ENCODE data around the gene MT4. TPM values are rescaled to one million over a fixed set of nuclear protein-coding genes. Genes with fewer than 3 reads are reported as not detected.

MT4 gene
- total RNA-seq, result not detected

DNA sequence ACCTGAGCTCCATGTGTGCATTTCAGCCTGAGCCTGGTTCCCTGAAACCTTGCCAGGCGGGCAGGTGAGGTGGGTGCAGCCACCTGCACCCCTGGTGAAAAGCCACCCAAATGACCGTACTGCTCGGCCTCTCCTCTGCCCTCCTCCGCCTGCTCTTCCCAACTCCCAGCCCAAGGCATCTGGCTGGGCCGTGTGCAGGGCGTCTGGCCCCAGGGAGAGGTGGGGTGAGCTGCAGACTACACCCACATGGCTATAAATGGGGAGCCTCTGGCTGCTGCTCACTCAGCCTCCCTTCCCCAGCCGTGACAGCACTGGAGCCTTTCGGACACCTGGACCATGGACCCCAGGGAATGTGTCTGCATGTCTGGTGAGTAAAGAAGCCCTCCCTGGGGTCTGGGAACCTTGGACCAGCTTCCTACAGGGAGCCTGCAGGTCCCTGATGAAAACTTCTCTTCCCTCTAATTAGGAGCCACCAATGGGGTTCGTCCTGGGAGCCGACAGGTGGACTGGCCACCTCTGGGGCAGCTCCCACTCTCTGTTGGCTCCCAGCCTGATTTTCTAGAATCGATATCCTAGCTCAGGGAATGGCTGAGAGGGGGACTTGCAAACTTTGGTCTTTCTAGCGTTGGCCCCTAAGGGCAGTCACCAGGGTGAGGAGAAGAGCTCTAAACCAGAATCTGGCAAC, at the start of gene MT4:
MT4 (plus strand) TSS at position 281 of the 685 bp plus-strand sequence; CDS start at position 337, 56 bp downstream.
- TF ChIP-seq, protein P1, sequence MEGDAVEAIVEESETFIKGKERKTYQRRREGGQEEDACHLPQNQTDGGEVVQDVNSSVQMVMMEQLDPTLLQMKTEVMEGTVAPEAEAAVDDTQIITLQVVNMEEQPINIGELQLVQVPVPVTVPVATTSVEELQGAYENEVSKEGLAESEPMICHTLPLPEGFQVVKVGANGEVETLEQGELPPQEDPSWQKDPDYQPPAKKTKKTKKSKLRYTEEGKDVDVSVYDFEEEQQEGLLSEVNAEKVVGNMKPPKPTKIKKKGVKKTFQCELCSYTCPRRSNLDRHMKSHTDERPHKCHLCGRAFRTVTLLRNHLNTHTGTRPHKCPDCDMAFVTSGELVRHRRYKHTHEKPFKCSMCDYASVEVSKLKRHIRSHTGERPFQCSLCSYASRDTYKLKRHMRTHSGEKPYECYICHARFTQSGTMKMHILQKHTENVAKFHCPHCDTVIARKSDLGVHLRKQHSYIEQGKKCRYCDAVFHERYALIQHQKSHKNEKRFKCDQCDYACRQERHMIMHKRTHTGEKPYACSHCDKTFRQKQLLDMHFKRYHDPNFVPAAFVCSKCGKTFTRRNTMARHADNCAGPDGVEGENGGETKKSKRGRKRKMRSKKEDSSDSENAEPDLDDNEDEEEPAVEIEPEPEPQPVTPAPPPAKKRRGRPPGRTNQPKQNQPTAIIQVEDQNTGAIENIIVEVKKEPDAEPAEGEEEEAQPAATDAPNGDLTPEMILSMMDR (IDR thresholded peaks at IDR 0.05), result no peak
- DNase-seq (ENCODE audit: low spot score), result no peak
- no peak for ATAC-seq (ENCODE audit: low FRiP score)

DNA sequence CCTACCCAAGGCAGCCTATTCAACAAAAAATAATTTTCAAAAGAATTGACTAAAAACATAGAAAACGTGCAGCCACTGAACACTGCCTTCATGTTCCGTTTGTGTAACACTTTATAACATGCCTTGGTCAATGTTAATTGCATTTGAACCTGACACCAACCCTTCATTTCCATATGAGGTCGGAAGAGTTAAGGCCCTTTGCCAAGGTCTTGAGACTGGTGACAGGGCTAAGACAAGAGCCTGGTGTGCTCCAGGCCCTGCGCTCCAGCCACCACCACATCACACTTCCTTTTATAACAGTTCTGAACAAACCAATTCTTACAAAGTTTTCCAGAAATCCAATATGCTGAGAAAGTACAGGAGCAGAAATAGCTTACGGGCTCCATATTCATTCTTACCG, 49.2 kb upstream of the MT4 start:
- ATAC-seq (ENCODE audit: low FRiP score) (no peak), DNase-seq (ENCODE audit: low spot score) (no peak)
- TF ChIP-seq, protein P1 (IDR thresholded peaks at IDR 0.05), result no peak

DNA sequence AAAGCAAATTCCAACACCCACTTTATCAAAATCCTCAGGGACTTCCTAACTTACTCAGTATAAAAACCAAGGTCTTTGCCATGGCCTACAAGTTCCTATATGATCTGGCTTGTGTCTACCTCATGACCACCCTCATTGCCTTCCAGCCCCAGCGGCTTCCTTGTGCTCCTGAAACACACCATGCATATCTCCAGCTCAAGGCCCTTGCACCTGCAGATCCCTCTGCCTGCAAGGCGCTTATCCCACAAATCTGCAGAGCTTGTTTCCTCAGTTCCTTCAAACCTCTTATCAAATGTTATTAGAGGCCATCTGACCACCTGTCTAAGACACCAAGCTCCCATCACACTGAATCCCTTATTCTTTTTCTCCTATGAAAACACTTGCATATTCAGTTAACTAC, 47.7 kb upstream of the MT4 start:
- ATAC-seq (ENCODE audit: low FRiP score) (no peak), DNase-seq (ENCODE audit: low spot score) (no peak)
- TF ChIP-seq, protein P1 (IDR thresholded peaks at IDR 0.05), result no peak

DNA sequence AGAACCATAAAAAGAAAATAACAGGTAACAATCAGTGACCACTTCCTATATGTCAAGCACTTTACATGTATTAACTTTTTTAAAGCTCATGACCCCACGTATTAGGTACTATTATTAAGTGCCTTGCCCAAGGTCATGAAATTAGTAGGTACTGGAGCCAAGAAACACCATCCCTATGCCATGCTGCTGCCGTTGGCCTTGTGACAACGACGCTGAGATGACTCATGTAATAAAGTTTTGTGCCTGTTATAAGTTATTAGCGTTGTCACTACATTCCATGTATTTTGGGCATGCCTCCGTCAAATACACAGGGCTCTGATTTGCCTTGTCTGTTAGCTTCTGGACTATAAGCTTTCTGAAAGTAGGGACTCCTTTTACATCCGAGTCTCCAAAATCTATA, 46.4 kb upstream of the MT4 start:
- no peak for ATAC-seq (ENCODE audit: low FRiP score)
- TF ChIP-seq, protein P1 (IDR thresholded peaks at IDR 0.05), result no peak
- no peak for DNase-seq (ENCODE audit: low spot score)

DNA sequence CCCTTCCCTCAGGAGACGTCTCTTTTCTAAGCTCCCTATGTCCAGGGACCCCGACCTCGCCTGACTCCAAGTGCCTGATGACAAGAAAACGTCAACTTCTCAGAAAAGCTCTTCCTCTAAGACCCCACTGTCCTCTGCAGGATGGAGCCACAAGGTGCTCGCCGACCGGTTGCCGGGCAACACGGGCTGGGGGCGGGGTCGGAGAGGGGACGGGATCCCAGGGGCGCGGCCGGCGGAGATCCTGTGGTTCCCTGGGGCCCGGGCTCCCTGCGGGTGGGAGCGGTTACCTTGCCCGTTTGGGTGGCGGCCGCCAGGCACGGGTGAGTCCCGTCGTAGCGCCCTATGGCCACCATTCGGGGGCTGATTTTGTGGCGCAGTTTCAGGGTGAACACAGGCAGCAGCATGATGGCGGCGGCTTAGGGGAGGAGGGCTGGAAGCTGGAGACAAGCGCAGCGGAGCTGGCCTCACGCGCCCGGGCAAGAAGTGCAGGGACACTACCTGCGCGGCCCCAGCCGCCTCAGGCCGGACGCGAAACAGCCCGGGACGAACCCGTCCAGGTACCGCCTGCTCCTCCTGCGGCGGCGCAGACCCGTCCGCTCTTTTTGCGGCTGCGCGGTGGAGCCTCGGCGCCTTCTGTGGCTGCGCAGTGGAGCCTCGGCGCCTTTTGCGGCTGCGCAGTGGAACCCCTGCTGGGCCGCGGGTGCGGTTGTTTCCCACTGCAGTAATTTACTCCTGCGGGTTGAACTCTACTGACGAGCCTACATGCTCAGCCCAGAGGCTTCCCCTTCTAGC, 45.2 kb upstream of the MT4 start, which contains the start of gene BBS2:
BBS2 (minus strand) TSS at position 566 of the 792 bp plus-strand sequence; CDS start at position 404, 162 bp downstream.
- TF ChIP-seq, protein P1 (IDR thresholded peaks at IDR 0.05), result no peak
- ATAC-seq (ENCODE audit: low FRiP score) (peak; percentile 94), DNase-seq (ENCODE audit: low spot score) (peak; percentile 69)

DNA sequence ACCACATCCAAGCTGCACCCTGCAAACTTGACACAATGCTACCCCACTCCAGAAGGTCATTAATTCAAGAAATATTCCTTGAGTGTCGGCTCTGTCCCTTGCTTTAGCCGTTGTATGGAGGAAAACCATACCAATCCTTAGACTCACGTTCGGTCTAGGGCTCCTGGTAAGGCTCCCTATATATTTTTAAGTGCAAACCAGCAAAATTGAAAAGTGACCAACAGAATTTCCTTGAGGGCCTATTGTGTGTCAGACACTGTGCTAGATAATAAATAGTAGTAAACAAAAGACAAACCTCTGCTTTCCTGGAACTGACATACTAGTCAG, 44.7 kb upstream of the MT4 start:
- TF ChIP-seq, protein P1 (IDR thresholded peaks at IDR 0.05), result no peak
- ATAC-seq (ENCODE audit: low FRiP score), result no peak
- no peak for DNase-seq (ENCODE audit: low spot score)
